ENCODE data around the gene CDC42SE2. TPM values are rescaled to one million over a fixed set of nuclear protein-coding genes. Genes with fewer than 3 reads are reported as not detected.

Gene CDC42SE2
- total RNA-seq, 4 donors from 2014 or later: 10.4 to 28.4 (median 22.1) TPM

DNA sequence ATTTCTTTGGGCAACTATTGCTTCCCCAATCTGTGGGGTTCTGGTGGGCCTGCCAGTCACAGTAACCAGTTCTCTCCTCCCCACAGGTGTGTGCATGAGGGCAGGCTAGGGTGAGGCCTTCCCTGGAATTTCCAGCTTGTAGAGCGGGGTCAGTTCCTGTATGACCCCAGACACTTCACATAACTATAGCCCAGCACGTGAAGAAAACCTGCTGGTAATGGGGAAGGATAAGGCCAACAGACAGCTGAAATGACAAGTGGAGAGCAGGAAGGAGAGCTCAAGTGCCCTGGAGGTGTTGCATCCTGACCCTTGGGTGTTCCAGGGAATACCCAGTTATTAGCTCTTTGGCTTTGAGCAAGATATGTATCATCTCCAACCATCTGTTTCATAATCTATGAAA, 142.2 kb downstream of the CDC42SE2 start:
- peaks cover 0 to 63% (median 0%) of the 10 kb centered on the region in 3 donors for H3K36me3 ChIP-seq
- H3K27me3 ChIP-seq: no peaks in the 10 kb centered on the region
- no peak overlapping the region for H3K27ac ChIP-seq
- intact Hi-C loops (cut with DNase I): loop anchor here (10.0 kb wide), 1 partner anchor 241 kb away; the partner anchor contains the start of gene HINT1
- DNase-seq: no peak
- no peaks in the 10 kb centered on the region for H3K4me1 ChIP-seq
- no peak for TF ChIP-seq POLR2A (IDR thresholded peaks at IDR 0.05)
- TF ChIP-seq, protein P1, sequence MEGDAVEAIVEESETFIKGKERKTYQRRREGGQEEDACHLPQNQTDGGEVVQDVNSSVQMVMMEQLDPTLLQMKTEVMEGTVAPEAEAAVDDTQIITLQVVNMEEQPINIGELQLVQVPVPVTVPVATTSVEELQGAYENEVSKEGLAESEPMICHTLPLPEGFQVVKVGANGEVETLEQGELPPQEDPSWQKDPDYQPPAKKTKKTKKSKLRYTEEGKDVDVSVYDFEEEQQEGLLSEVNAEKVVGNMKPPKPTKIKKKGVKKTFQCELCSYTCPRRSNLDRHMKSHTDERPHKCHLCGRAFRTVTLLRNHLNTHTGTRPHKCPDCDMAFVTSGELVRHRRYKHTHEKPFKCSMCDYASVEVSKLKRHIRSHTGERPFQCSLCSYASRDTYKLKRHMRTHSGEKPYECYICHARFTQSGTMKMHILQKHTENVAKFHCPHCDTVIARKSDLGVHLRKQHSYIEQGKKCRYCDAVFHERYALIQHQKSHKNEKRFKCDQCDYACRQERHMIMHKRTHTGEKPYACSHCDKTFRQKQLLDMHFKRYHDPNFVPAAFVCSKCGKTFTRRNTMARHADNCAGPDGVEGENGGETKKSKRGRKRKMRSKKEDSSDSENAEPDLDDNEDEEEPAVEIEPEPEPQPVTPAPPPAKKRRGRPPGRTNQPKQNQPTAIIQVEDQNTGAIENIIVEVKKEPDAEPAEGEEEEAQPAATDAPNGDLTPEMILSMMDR (IDR thresholded peaks at IDR 0.05): no peak
- 70 to 75% methylated on average over 1 to 2 of the region's 2 CpGs for WGBS, 2 donors
- no peak overlapping the region for H3K4me3 ChIP-seq
- peaks cover 0 to 14% (median 4%) of the 10 kb centered on the region in 3 donors for H3K9me3 ChIP-seq

DNA sequence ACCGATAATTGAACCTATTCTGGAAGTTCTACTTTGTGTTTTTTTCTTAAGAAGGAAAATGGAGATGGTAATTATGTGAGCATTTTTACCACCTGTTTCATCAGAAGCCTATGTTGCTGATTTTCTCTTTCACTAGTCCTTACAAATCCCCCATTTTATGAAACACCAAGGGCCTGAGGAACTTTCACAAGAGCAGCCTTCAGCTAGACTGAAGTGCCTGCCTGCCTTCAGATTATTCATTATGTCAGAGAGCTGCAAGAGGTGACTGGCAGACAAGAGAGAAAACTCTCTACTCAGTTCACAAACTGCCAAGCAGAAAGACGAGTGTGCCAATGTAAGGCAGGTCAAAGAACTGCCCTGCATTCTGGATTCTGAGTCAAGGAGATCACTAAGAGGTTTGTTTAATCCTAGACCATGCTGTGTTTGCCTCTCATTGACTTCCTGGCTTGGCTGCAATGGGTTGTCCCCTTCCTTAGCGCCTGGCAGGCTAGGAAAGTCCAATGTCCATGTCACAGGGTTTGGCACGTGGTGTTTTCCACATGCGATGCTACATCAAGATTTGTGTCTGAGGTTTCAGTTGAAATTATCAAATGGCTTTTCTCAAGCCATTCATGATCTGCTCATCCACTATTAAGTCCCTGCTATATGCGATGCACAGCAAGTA, 143.3 kb downstream of the CDC42SE2 start:
- TF ChIP-seq POLR2A (IDR thresholded peaks at IDR 0.05): no peak
- TF ChIP-seq, protein P1 (IDR thresholded peaks at IDR 0.05): no peak
- no peak overlapping the region for H3K27ac ChIP-seq
- intact Hi-C loops (cut with DNase I): loop anchor here (10.0 kb wide), 1 partner anchor 242 kb away; the partner anchor contains the start of gene HINT1
- 95 to 98% methylated on average over 6 of the region's 6 CpGs for whole genome bisulfite sequencing, 2 donors
- no peak overlapping the region for H3K4me3 ChIP-seq
- H3K36me3 ChIP-seq: peaks cover 0 to 54% (median 0%) of the 10 kb centered on the region in 3 donors
- H3K27me3 ChIP-seq: no peaks in the 10 kb centered on the region
- no peak for DNase-seq
- no peaks in the 10 kb centered on the region for H3K4me1 ChIP-seq
- H3K9me3 ChIP-seq: peaks cover 0 to 8% (median 0%) of the 10 kb centered on the region in 3 donors

DNA sequence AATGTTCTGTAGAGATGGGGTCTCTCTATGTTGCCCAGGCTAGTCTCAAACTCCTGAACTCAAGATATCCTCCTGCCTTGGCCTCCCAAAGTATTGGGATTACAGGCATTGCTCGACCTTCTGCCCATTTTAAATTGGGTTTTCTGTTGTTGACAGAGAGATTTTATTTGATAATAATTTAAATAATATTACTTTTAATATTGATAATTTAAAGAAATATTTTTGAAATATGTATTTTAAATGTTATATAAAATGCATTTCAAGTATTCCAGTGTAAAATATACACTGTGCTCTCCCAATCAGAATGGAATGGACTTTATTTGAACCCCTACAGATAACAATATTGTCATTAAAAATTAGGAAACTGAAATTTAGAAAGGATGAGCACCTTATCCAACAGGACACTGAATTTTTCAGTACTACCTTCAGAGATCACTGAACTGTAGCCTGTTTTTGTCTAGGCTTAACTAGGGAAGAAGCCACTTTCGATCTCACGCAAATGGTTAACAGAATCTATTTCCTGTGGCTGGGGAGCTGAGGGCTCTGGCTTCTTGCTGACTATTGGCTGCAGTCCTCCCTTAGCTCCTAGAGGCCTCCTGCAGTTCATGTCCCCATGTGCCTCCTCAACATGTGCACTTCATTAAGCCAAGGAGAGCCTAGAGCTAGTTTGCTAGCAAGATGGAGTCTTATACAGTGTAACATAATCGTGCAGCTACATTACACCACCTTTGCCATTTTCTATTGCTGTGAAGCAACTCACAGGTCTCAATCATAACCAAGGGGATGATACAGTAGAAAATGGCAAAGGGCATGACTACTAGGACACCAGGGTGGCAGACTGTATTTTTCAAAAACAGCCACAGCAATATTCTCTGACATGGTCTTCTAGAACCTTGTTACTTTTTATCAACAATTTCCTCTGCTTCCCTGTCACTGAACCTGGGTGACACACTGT, 150.0 kb downstream of the CDC42SE2 start:
- H3K36me3 ChIP-seq: peaks cover 0 to 21% (median 0%) of the 10 kb centered on the region in 3 donors
- H3K4me3 ChIP-seq: no peak overlapping the region
- no peaks in the 10 kb centered on the region for H3K27me3 ChIP-seq
- peaks cover 0 to 6% (median 0%) of the 10 kb centered on the region in 3 donors for H3K4me1 ChIP-seq
- WGBS, 2 donors: 75 to 84% methylated on average over 4 of the region's 4 CpGs
- intact Hi-C loops (cut with DNase I): no loop called here
- H3K9me3 ChIP-seq: no peaks in the 10 kb centered on the region
- TF ChIP-seq POLR2A (IDR thresholded peaks at IDR 0.05): no peak
- TF ChIP-seq, protein P1 (IDR thresholded peaks at IDR 0.05): no peak
- H3K27ac ChIP-seq: no peak overlapping the region
- DNase-seq: no peak

DNA sequence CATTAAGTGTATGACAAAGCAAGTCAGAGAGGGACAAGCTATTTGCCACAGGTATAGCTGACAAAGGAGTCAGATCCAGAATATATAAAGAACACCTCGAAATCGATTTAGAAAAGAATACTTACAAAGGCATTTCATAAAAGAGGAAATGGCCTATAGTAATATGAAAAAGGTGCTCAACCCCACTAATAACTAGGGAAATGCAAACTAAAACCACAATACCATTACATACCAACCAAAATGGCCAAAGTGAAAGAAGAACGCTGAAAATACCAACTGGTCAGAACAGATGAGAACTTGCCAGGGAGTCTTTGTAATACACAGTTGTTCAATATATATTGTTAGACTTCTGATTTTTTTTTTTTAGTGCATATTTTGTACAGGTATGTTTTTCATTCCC, 152.9 kb downstream of the CDC42SE2 start:
- intact Hi-C loops (cut with DNase I): no loop called here

More for the DNA sequence above, 152.9 kb downstream of the CDC42SE2 start:
- Histone ChIP-seq H3K4me1 (peaks cover 0 to 6% (median 0%) of the 10 kb centered on the region in 3 donors), H3K9me3 (no peaks in the 10 kb centered on the region), H3K4me3 (peak overlapping the region in 1 of 4 donors; percentile 7), H3K36me3 (peaks cover 0 to 16% (median 0%) of the 10 kb centered on the region in 3 donors), H3K27me3 (no peaks in the 10 kb centered on the region), H3K27ac (no peak overlapping the region)
- WGBS, 2 donors: 51 to 65% methylated on average over 3 of the region's 3 CpGs
- TF ChIP-seq, protein P1 (IDR thresholded peaks at IDR 0.05): no peak
- TF ChIP-seq POLR2A (IDR thresholded peaks at IDR 0.05): no peak
- no peak for DNase-seq

Measured in esophagus squamous epithelium (tissue), 5 donors.